Testis (tissue), 3 donors: ENCODE measurements around the gene CDRT4. TPM values are rescaled to one million over a fixed set of nuclear protein-coding genes. Genes with fewer than 3 reads are reported as not detected.
A peak's percentile ranks its signal among the peaks of the same experiment; 100 is the strongest.

Source experiments
- DNase-seq: peaks from one replicate; pipeline ENCODE4 v3.0.0-alpha.2; 2019
- H3K27ac ChIP-seq, 2 donors: fragments of 200-600 bp; sonication (generic); one replicate each; pipeline ENCODE4 v1.5.1; 2019
- H3K27me3 ChIP-seq: fragments of 200-600 bp; sonication (generic); one replicate; pipeline ENCODE4 v1.5.1; 2019
- H3K36me3 ChIP-seq: fragments of 200-600 bp; sonication (generic); one replicate; pipeline ENCODE4 v1.5.1; 2017; ENCODE audit warnings: low read depth; ENCODE audit errors: missing control alignments
- H3K4me1 ChIP-seq: fragments of 200-600 bp; sonication (generic); one replicate; pipeline ENCODE4 v1.5.1; 2019
- H3K4me3 ChIP-seq, 2 donors: fragments of 200-600 bp; sonication (generic); one replicate each; pipeline ENCODE4 v1.5.1; 2017 to 2019
- H3K9me3 ChIP-seq: fragments of 200-600 bp; sonication (generic); one replicate; pipeline ENCODE4 v1.5.1; 2017
- POLR2A ChIP-seq: fragments of 450-650 bp; IDR thresholded peaks from one replicate; pipeline ENCODE4 v1.6.1; 2017; ENCODE audit warnings: antibody characterized with exemption, mild to moderate bottlenecking, moderate library complexity
- WGBS, 2 donors: methylation state at CpG; one replicate each; pipeline ENCODE4 v1.1.5; 2018; 5-methylcytosine and 5-hydroxymethylcytosine counted together
- intact Hi-C: fragments of 100-400 bp; cut with DNase I; formaldehyde crosslinking; loops from one replicate; pipeline ENCODE4 v1.15.1; 2023; ENCODE audit warnings: low total_unique reads
- polyA plus RNA-seq: library from polyadenylated mRNA; stranded (reverse); fragments of 350-450 nt; fragmentation: Illumina TruSeq; extraction: RNeasy Lipid Tissue Mini Kit (QIAGEN cat#74804); gene quantifications from one replicate; pipeline ENCODE4 v1.2.3, GENCODE V29; 2014; ENCODE audit warnings: low read depth, low replicate concordance; ENCODE audit not compliant: insufficient read depth
- total RNA-seq, 2 donors: library from RNA; depleted of rRNA; stranded (reverse); fragments of >200 nt; gene quantifications; one replicate each; pipeline ENCODE4 v1.2.3, GENCODE V29; 2016
- TF ChIP-seq, protein P1 (sequence below), 3 experiments: fragments of 450-650 bp in 2 of 3; fragments of 200-600 bp in 1 of 3; sonication (generic) in 1 of 3; IDR thresholded peaks; one replicate each; pipeline ENCODE4 v1.5.1; 2016 to 2019; ENCODE audit warnings: antibody characterized with exemption in 3 of 3, mild to moderate bottlenecking in 2 of 3, moderate library complexity in 1 of 3

The CDRT4 gene
- total and polyA plus RNA-seq, 3 donors from 2014 or later: 11.7 to 30.2 (median 28.3) TPM

DNA sequence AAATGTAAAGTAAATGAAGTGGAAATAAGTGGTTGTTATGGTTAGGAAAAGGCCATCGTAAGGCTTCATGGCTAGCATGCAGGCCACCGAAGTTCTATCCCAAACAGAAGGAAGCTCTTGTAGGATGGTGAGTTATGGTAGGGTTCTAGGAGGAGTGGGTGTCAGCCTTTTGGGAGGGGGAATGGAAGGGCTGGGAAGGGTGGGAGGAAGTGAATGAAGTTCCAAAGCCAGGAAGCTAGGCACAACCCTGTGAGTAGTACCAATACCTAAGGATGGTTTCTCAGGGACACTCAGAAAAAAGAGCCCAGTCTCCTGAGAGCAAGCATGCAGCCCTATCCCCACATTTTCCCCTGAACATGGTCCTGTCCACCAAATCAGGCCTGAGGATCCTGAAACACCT, 36.3 kb upstream of the CDRT4 start:
- DNase-seq: no peak
- H3K27me3 ChIP-seq: no peaks in the 10 kb centered on the region
- H3K36me3 ChIP-seq: no peaks in the 10 kb centered on the region
- TF ChIP-seq POLR2A: no peak
- TF ChIP-seq, protein P1, sequence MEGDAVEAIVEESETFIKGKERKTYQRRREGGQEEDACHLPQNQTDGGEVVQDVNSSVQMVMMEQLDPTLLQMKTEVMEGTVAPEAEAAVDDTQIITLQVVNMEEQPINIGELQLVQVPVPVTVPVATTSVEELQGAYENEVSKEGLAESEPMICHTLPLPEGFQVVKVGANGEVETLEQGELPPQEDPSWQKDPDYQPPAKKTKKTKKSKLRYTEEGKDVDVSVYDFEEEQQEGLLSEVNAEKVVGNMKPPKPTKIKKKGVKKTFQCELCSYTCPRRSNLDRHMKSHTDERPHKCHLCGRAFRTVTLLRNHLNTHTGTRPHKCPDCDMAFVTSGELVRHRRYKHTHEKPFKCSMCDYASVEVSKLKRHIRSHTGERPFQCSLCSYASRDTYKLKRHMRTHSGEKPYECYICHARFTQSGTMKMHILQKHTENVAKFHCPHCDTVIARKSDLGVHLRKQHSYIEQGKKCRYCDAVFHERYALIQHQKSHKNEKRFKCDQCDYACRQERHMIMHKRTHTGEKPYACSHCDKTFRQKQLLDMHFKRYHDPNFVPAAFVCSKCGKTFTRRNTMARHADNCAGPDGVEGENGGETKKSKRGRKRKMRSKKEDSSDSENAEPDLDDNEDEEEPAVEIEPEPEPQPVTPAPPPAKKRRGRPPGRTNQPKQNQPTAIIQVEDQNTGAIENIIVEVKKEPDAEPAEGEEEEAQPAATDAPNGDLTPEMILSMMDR (IDR thresholded peaks at IDR 0.05): no peak
- no peak overlapping the region for H3K4me3 ChIP-seq
- 85 to 92% methylated on average over 2 of the region's 2 CpGs for WGBS, 2 donors
- peaks cover 9% of the 10 kb centered on the region for H3K4me1 ChIP-seq
- intact Hi-C loops: loop anchor here (5.0 kb wide), 1 partner anchor 246 kb away; no protein-coding TSS in a partner anchor
- H3K27ac ChIP-seq: no peak overlapping the region
- no peaks in the 10 kb centered on the region for H3K9me3 ChIP-seq

DNA sequence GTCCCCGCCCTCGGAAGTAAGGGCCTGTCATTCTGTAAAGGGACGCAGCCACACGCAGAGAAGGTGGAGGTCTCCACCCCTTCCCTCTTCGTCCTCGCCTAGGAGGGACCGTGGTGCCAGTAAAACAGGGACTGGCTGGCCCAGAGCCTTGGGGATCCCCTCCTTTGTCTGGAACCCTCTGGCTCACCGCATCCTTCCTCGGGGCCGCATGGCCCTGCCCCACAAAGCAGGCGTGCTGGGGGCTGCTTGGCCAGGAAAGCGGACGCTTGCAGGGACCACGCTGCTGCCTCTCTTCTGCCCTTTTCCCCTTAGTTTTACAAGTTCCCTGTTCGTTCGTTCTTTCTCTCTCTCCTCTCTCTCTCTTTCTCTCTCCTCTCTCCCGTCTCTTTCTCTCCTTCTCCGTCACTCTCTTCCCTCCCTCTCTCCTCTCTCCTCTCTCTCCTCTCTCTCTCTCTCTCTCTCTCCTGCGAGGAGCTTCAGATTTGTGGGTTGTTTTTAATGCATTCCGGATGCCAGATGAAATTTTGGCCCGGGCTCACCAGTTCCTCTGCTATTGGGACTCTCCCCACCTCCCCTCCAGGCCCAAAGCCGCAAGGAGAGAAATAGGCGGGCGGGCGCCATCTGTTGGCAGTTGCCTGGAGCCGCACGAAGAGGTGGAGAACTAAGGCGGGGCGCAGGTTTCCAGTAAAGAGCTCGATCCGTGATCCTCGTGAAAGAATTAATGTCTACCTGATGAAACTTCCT, 35.1 kb upstream of the CDRT4 start:
- Histone ChIP-seq H3K27me3 (no peaks in the 10 kb centered on the region), H3K36me3 (no peaks in the 10 kb centered on the region), H3K4me1 (peaks cover 9% of the 10 kb centered on the region), H3K4me3 (peak overlapping the region; percentile 22), H3K9me3 (no peaks in the 10 kb centered on the region), H3K27ac (peak overlapping the region; percentile 55 to 70)
- TF ChIP-seq, protein P1 (IDR thresholded peaks at IDR 0.05): peak; percentile 77 to 83 (median 80)
- no peak for TF ChIP-seq POLR2A
- DNase-seq: peak; percentile 95
- 8 to 23% methylated on average over 32 of the region's 32 CpGs for WGBS, 2 donors
- intact Hi-C loops: loop anchor here (5.0 kb wide), 1 partner anchor 245 kb away; no protein-coding TSS in a partner anchor

DNA sequence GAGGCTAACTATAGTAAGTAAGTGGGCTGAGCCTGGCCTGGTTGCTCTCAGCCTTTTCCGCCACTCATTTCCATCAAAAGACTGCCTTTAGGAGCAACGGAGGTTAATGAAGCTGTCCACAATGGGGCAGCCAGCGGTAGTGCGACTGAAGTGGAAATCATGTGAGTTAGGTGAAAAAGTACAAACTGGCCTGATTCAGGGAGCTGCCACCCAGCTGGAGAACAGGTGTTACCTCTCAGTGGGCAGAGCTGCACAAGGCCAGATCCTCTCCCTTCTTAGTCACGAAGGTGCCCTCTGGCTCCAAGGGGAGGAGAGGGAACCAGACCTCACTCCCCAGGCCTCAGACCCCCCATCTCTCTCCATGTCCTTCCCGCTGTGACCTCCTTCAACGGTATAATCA, 34.4 kb upstream of the CDRT4 start:
- intact Hi-C loops: loop anchor here (5.0 kb wide), 1 partner anchor 244 kb away; no protein-coding TSS in a partner anchor
- H3K4me3 ChIP-seq: no peak overlapping the region
- H3K4me1 ChIP-seq: peaks cover 9% of the 10 kb centered on the region
- TF ChIP-seq, protein P1 (IDR thresholded peaks at IDR 0.05): no peak
- TF ChIP-seq POLR2A: no peak
- H3K27ac ChIP-seq: peak overlapping the region in 1 of 2 donors; percentile 70
- WGBS, 2 donors: 53 to 68% methylated on average over 7 of the region's 7 CpGs
- no peaks in the 10 kb centered on the region for H3K36me3 ChIP-seq
- DNase-seq: no peak
- no peaks in the 10 kb centered on the region for H3K9me3 ChIP-seq
- no peaks in the 10 kb centered on the region for H3K27me3 ChIP-seq

DNA sequence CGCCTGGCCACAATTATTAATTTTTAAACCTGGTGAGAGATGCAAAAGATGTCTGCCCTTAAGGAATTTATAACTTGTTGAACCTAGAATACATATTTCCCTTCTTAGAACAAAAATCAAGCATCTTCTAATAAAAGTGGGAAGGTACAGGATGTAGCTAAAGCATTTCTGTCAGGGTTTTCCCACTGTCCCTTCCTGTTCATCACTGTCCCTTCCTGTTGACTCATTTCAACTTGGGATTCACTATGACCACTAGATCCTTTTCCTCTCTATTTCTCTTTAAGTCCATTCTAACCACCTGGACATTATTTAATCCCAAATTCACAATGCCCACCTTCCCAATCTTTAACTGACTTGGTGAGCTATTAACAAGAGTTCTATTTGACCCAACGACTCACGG, 33.9 kb upstream of the CDRT4 start:
- TF ChIP-seq POLR2A: no peak
- TF ChIP-seq, protein P1 (IDR thresholded peaks at IDR 0.05): no peak
- no peaks in the 10 kb centered on the region for H3K27me3 ChIP-seq
- H3K4me3 ChIP-seq: no peak overlapping the region
- WGBS, 2 donors: 65 to 74% methylated on average over 3 of the region's 3 CpGs
- peaks cover 9% of the 10 kb centered on the region for H3K4me1 ChIP-seq
- H3K9me3 ChIP-seq: no peaks in the 10 kb centered on the region
- intact Hi-C loops: loop anchor here (5.0 kb wide), 1 partner anchor 244 kb away; no protein-coding TSS in a partner anchor
- H3K36me3 ChIP-seq: no peaks in the 10 kb centered on the region
- no peak overlapping the region for H3K27ac ChIP-seq
- DNase-seq: no peak
